ENCODE data around the gene SDF4.

GRCh38 chr1:1264868-1265272, 33.1 kb upstream of the SDF4 start:
- TF ChIP-seq GATA2 (IDR thresholded peaks at IDR 0.05; ENCODE audit: low read depth, low read length) = no peak
- TF ChIP-seq GATA3 (IDR thresholded peaks at IDR 0.05; ENCODE audit: low read depth, low read length) = no peak

Measured in SH-SY5Y (cell line).